Peyer's patch (tissue), 4 donors: ENCODE measurements around the gene SYNE1. TPM values are rescaled to one million over a fixed set of nuclear protein-coding genes. Genes with fewer than 3 reads are reported as not detected.

Experiments used
- DNase-seq, 3 donors: peaks; one replicate each; pipeline ENCODE4 v3.0.0-alpha.2; 2017 to 2019
- H3K27ac ChIP-seq, 4 donors: fragments of 200-600 bp; sonication (generic); one replicate each; pipeline ENCODE4 v1.5.1; 2016 to 2019
- H3K27me3 ChIP-seq, 2 donors: fragments of 200-600 bp; sonication (generic); one replicate each; pipeline ENCODE4 v1.5.1; 2019
- H3K36me3 ChIP-seq, 3 donors: fragments of 200-600 bp; sonication (generic); one replicate each; pipeline ENCODE4 v1.5.1; 2016 to 2019
- H3K4me1 ChIP-seq, 4 donors: fragments of 200-600 bp; sonication (generic); one replicate each; pipeline ENCODE4 v1.5.1; 2016 to 2019
- H3K4me3 ChIP-seq, 4 donors: fragments of 200-600 bp; sonication (generic); 1 replicate in 3 of 4; 2 replicates in 1 of 4; pipeline ENCODE4 v1.5.1; 2016 to 2019; ENCODE audit warnings: mild to moderate bottlenecking in 1 of 4
- H3K9me3 ChIP-seq, 4 donors: fragments of 200-600 bp; sonication (generic); one replicate each; pipeline ENCODE4 v1.5.1; 2016 to 2019; ENCODE audit warnings: mild to moderate bottlenecking in 1 of 4
- POLR2A ChIP-seq, 2 donors: fragments of 450-650 bp; IDR thresholded peaks; one replicate each; pipeline ENCODE4 v1.5.1; 2017; ENCODE audit warnings: antibody characterized with exemption in 2 of 2, mild to moderate bottlenecking in 2 of 2, moderate library complexity in 2 of 2
- total RNA-seq, 4 donors: library from RNA; depleted of rRNA; stranded (reverse); fragments of >200 nt; gene quantifications; one replicate each; pipeline ENCODE4 v1.1.0, GENCODE V29; 2016
- TF ChIP-seq, protein P1 (sequence below), 6 experiments: fragments of 450-650 bp in 4 of 6; fragments of 200-600 bp in 2 of 6; sonication (generic) in 1 of 6; IDR thresholded peaks; one replicate each; pipeline ENCODE4 v1.5.1; 2017 to 2019; ENCODE audit warnings: antibody characterized with exemption in 6 of 6, mild to moderate bottlenecking in 3 of 6, moderate library complexity in 1 of 6

The SYNE1 gene
- total RNA-seq, 4 donors from 2014 or later, result 23.1 to 245 (median 34.8) TPM

DNA sequence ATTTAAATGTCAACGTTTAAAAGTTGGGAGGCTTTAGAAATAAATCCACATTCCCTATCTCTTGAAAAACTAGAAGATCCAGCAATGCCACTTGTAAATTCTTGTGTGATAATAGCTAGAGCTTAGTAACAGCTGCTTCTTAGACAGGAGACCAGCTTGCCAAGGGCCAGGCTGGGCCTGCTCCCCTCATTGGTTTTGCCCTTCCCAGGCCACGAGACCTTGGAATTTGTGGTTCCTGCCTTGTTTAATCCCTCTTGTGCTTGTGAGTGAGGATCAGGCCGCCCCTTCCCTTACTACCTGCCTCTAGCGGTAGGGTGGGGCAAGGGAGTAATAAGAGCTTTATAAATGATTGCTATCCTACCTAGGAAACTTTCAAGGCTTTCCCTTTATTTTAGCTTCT lies 363.5 kb downstream of the SYNE1 start:
- Histone ChIP-seq H3K27me3 (no peaks in the 10 kb centered on the region), H3K4me3 (no peak overlapping the region), H3K4me1 (peaks cover 0 to 5% (median 0%) of the 10 kb centered on the region in 4 donors), H3K27ac (peak overlapping the region in 1 of 4 donors; percentile 19), H3K36me3 (peaks cover 0 to 15% (median 0%) of the 10 kb centered on the region in 3 donors), H3K9me3 (no peaks in the 10 kb centered on the region)
- TF ChIP-seq, protein P1, sequence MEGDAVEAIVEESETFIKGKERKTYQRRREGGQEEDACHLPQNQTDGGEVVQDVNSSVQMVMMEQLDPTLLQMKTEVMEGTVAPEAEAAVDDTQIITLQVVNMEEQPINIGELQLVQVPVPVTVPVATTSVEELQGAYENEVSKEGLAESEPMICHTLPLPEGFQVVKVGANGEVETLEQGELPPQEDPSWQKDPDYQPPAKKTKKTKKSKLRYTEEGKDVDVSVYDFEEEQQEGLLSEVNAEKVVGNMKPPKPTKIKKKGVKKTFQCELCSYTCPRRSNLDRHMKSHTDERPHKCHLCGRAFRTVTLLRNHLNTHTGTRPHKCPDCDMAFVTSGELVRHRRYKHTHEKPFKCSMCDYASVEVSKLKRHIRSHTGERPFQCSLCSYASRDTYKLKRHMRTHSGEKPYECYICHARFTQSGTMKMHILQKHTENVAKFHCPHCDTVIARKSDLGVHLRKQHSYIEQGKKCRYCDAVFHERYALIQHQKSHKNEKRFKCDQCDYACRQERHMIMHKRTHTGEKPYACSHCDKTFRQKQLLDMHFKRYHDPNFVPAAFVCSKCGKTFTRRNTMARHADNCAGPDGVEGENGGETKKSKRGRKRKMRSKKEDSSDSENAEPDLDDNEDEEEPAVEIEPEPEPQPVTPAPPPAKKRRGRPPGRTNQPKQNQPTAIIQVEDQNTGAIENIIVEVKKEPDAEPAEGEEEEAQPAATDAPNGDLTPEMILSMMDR (IDR thresholded peaks at IDR 0.05), result no peak
- TF ChIP-seq POLR2A (IDR thresholded peaks at IDR 0.05), result no peak
- DNase-seq, result no peak

DNA sequence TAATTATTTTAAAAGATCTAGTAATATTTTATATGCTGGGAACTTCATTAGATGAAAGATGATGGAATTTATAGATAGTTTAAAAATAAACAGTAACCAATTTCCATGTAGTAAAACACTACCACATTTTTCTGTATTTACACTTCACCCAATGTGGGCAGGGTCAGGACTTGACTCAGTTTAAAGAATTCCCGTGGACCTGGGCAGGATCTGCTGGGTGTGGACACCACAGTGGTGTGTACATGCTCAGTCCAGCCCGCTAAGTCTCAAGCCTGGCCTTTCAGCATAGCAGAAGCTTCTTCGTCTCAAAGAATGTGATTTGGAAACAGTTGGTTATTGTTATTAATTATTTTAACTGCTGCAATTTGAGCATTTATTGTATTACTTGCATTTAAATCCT lies 364.2 kb downstream of the SYNE1 start:
- peak overlapping the region in 1 of 4 donors; percentile 25 for H3K27ac ChIP-seq
- no peak for TF ChIP-seq POLR2A (IDR thresholded peaks at IDR 0.05)
- TF ChIP-seq, protein P1 (IDR thresholded peaks at IDR 0.05), result no peak
- H3K4me1 ChIP-seq, result peaks cover 0 to 5% (median 0%) of the 10 kb centered on the region in 4 donors
- no peak overlapping the region for H3K4me3 ChIP-seq
- no peak for DNase-seq
- peaks cover 0 to 14% (median 0%) of the 10 kb centered on the region in 3 donors for H3K36me3 ChIP-seq
- H3K27me3 ChIP-seq, result no peaks in the 10 kb centered on the region
- H3K9me3 ChIP-seq, result no peaks in the 10 kb centered on the region

DNA sequence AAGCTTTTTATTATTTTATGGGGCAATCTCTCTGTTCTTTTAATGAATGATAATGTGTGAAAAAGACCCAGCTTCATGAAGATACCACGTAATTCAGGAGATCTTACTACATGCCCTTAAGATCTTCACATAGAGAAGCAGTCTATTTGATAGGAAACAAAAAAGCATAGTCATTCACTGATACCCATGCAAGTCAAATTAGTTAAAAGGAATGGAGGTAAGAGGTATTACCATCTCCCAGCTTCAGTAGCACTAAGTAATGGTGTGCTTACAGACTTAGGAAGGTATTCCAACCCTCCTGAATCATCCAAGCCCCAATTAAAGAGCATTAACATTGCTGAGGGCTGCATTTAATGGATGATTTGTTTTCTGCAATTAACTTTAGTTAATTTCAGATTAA lies 364.7 kb downstream of the SYNE1 start:
- peaks cover 0 to 5% (median 0%) of the 10 kb centered on the region in 4 donors for H3K4me1 ChIP-seq
- no peaks in the 10 kb centered on the region for H3K27me3 ChIP-seq
- DNase-seq, result no peak
- TF ChIP-seq, protein P1 (IDR thresholded peaks at IDR 0.05), result no peak
- TF ChIP-seq POLR2A (IDR thresholded peaks at IDR 0.05), result no peak
- no peak overlapping the region for H3K4me3 ChIP-seq
- peaks cover 0 to 9% (median 0%) of the 10 kb centered on the region in 3 donors for H3K36me3 ChIP-seq
- peak overlapping the region in 1 of 4 donors; percentile 25 for H3K27ac ChIP-seq
- no peaks in the 10 kb centered on the region for H3K9me3 ChIP-seq

DNA sequence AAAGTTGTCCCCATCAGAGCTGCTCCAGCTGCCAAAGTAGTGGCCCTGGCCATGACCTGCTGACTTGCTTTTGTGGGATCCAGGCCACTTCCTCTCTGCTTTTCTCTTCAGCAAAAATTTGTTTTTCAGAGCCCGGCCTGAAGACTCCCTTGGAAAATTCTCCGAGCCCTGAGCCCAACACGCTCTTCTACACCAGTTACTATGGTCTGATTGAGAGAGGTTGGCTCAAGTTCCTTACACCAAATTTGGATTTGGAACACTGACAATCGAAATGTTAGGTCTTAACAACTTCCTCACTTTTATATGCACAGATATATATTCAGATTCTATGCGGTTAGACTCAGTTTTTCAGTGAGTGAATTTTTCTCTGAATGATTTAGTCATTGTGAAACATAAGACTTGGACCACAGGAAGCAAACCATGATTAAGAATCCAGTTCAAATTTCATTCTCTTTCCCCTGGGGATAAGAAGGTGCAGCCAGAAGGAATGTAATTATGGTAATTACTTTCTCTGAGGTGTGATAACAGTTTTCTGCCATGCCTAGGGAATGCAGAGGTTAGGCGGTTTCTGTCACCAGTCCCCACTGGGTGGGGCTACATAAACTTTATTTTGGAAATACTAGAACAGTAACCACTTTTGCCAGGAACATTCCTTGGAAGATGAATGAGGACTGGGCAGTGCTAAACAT lies 365.2 kb downstream of the SYNE1 start:
- Histone ChIP-seq H3K9me3 (no peaks in the 10 kb centered on the region), H3K4me3 (no peak overlapping the region), H3K27me3 (no peaks in the 10 kb centered on the region), H3K36me3 (peaks cover 0 to 8% (median 0%) of the 10 kb centered on the region in 3 donors), H3K4me1 (peaks cover 0 to 5% (median 0%) of the 10 kb centered on the region in 4 donors), H3K27ac (peak overlapping the region in 2 of 4 donors; percentile 26 to 52)
- DNase-seq, result no peak
- TF ChIP-seq, protein P1 (IDR thresholded peaks at IDR 0.05), result no peak
- no peak for TF ChIP-seq POLR2A (IDR thresholded peaks at IDR 0.05)

DNA sequence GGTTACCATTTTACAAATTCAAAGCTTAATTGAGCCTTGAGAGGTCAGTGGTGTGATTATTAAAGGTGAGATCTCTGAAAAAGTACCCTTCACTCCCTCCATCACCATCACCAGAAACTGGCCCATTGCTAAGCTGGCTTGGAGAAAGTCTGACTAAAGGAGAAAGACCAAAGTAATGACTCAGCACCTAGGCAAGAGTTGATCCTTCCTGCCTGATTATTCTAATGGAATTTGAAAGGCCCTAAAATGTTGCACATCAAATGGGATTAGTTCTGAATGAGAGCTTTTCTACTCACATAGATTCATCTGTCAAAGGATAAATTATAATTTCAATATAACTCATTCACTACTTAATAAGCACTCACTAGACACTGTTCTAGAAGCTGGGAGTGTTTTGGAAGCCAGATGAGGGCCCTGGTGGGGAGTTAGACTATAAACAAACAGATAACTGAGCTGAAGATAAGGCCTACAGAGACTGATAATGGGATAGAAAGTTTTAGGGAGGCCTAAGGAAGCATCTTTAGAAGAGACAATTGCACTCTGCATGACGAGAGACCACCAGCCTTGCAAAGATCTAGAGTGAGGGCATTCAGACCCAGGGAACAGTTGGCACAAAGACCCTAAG lies 366.7 kb downstream of the SYNE1 start:
- Histone ChIP-seq H3K9me3 (no peaks in the 10 kb centered on the region), H3K27me3 (no peaks in the 10 kb centered on the region), H3K4me1 (peaks cover 0 to 5% (median 0%) of the 10 kb centered on the region in 4 donors), H3K4me3 (no peak overlapping the region), H3K36me3 (peaks cover 0 to 3% (median 0%) of the 10 kb centered on the region in 3 donors), H3K27ac (no peak overlapping the region)
- no peak for TF ChIP-seq POLR2A (IDR thresholded peaks at IDR 0.05)
- TF ChIP-seq, protein P1 (IDR thresholded peaks at IDR 0.05), result no peak
- no peak for DNase-seq
